GM18517 (cell line): ENCODE results near the gene SLC47A2.
"Not testable (repeated sequence)": the region's sequence is repeated elsewhere in the genome, so short reads cannot be mapped to it uniquely, and the experiment has no call there.

Source experiments
- ATAC-seq: cut with Tn5 transposase; IDR thresholded peaks from one replicate; pipeline ENCODE4 v1.9.1; 2021; ENCODE audit warnings: mild to moderate bottlenecking, moderate library complexity; ENCODE audit not compliant: unreplicated experiment

SLC47A2 gene

GRCh38 chr17:19671433-19671832 is 45.0 kb downstream of the SLC47A2 start:
- ATAC-seq = no peak

GRCh38 chr17:19670908-19671307 is 45.5 kb downstream of the SLC47A2 start:
- ATAC-seq = no peak

- ATAC-seq = not testable (repeated sequence)
These were observed 46.7 kb downstream of the SLC47A2 start for GRCh38 chr17:19669680-19670079.

GRCh38 chr17:19664821-19665181 is 51.6 kb downstream of the SLC47A2 start:
- no peak for ATAC-seq

GRCh38 chr17:19664136-19664820 is 52.1 kb downstream of the SLC47A2 start:
- no peak for ATAC-seq

- ATAC-seq = no peak
These were observed 53.3 kb downstream of the SLC47A2 start for GRCh38 chr17:19663097-19663496.

- ATAC-seq = no peak
These were observed 55.3 kb downstream of the SLC47A2 start for GRCh38 chr17:19661121-19661520.

GRCh38 chr17:19660219-19660870 is 56.0 kb downstream of the SLC47A2 start:
- ATAC-seq = no peak

- ATAC-seq = no peak
These were observed 56.8 kb downstream of the SLC47A2 start for GRCh38 chr17:19659366-19660177.

- ATAC-seq = no peak
These were observed 59.4 kb downstream of the SLC47A2 start for GRCh38 chr17:19656851-19657581.

- ATAC-seq = no peak
These were observed 60.0 kb downstream of the SLC47A2 start for GRCh38 chr17:19656336-19656735.

- ATAC-seq = no peak
These were observed 61.5 kb downstream of the SLC47A2 start for GRCh38 chr17:19654896-19655295.

GRCh38 chr17:19654342-19654886 is 62.0 kb downstream of the SLC47A2 start:
- no peak for ATAC-seq

- no peak for ATAC-seq
These were observed 63.8 kb downstream of the SLC47A2 start for GRCh38 chr17:19652595-19652994.

GRCh38 chr17:19651451-19652238 is 64.7 kb downstream of the SLC47A2 start:
- ATAC-seq = no peak

GRCh38 chr17:19650826-19651225 is 65.6 kb downstream of the SLC47A2 start:
- no peak for ATAC-seq

GRCh38 chr17:19649274-19649541 is 67.2 kb downstream of the SLC47A2 start:
- ATAC-seq = no peak

GRCh38 chr17:19648475-19649273 is 67.7 kb downstream of the SLC47A2 start, which contains the start of gene ALDH3A2:
ALDH3A2 (plus strand) TSS chr17:19648751; CDS start chr17:19648972, 221 bp downstream.
- ATAC-seq = peak; percentile 91

- ATAC-seq = no peak
These were observed 68.5 kb downstream of the SLC47A2 start for GRCh38 chr17:19647697-19648474.
